ENCODE results near the gene GPHN. TPM values are rescaled to one million over a fixed set of nuclear protein-coding genes. Genes with fewer than 3 reads are reported as not detected.
A peak's percentile ranks its signal among the peaks of the same experiment; 100 is the strongest.
"Not testable (repeated sequence)": the region's sequence is repeated elsewhere in the genome, so short reads cannot be mapped to it uniquely, and the experiment has no call there.

Gene GPHN
- total and polyA plus RNA-seq, 4 experiments from 2014 or later = 9.0 to 18.8 (median 14.9) TPM

DNA sequence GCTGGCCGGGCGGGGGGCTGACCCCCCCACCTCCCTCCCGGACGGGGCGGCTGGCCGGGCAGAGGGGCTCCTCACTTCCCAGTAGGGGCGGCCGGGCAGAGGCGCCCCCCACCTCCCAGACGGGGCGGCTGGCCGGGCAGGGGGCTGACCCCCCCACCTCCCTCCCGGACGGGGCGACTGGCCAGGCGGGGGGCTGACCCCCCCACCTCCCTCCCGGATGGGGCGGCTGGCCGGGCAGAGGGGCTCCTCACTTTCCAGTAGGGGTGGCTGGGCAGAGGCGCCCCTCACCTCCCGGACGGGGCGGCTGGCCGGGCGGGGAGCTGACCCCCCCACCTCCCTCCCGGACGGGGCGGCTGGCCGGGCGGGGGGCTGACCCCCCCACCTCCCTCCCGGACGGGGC lies 37.2 kb downstream of the GPHN start:
- H3K27me3 Mint-ChIP-seq; intact Hi-C loops (cut with micrococcal nuclease); H3K4me1 Mint-ChIP-seq; H3K4me3 Mint-ChIP-seq; H3K27ac ChIP-seq (ENCODE audit: low read depth, low read length); H3K9me3 Mint-ChIP-seq; H3K36me3 Mint-ChIP-seq; H3K36me3 ChIP-seq (ENCODE audit: insufficient read depth, low read length); H3K27me3 ChIP-seq (ENCODE audit: insufficient read depth, low read length); H3K27ac Mint-ChIP-seq; DNase-seq; CTCF ChIA-PET (ENCODE audit: partially characterized antibody); H3K4me1 ChIP-seq (ENCODE audit: insufficient read depth, low read length); H3K9me3 ChIP-seq (ENCODE audit: control insufficient read depth in 1 of 2, low read length in 2 of 2); POLR2A ChIA-PET (ENCODE audit: partially characterized antibody); H3K4me3 ChIP-seq (ENCODE audit: low read length in 2 of 2): not testable (repeated sequence)

DNA sequence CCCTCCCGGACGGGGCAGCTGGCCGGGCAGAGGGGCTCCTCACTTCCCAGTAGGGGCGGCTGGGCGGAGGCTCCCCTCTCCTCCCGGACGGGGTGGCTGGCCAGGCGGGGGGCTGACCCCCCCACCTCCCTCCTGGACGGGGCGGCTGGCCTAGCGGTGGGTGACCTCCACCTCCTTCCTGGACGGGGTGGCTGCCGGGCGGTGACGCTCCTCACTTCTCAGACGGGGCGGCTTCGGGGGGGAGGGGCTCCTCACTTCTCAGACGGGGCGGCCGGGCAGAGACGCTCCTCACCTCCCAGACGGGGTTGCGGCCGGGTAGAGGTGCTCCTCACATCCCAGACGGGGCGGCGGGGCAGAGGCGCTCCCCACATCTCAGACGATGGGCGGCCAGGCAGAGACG lies 37.8 kb downstream of the GPHN start:
- H3K27ac Mint-ChIP-seq; intact Hi-C loops (cut with micrococcal nuclease): not testable (repeated sequence)

DNA sequence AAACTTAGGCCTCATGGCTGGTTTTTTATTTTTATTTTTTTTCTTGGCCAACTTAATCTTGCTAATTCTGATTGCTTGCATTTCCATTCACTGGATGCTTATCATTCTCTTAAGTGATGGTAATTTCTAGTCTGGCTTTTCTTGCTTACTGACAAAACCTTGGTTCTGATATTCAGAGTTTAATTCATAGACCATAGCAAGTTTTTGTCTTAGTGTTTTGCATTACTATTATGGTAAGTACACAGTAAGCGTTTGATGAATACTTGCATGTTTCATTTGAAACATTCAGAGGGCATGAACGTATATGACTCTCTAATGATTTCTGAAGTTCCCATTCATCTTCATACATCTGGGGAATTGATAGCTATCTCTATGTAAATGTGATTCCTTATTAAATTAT lies 55.8 kb downstream of the GPHN start:
- Histone ChIP-seq H3K27me3 (ENCODE audit: insufficient read depth, low read length) (no peaks in the 10 kb centered on the region), H3K36me3 (ENCODE audit: insufficient read depth, low read length) (no peaks in the 10 kb centered on the region), H3K4me3 (ENCODE audit: low read length in 2 of 2) (no peak overlapping the region), H3K9me3 (ENCODE audit: control insufficient read depth in 1 of 2, low read length in 2 of 2) (no peaks in the 10 kb centered on the region), H3K27ac (ENCODE audit: low read depth, low read length) (no peak overlapping the region), H3K4me1 (ENCODE audit: insufficient read depth, low read length) (no peaks in the 10 kb centered on the region)
- no peak overlapping the region for H3K4me3 Mint-ChIP-seq
- DNase-seq = no peak
- CTCF ChIA-PET (ENCODE audit: partially characterized antibody) = interaction anchor here (0.8 kb wide), 1 partner anchor 24 kb away, joined by 3 read pairs; no protein-coding TSS in a partner anchor
- H3K36me3 Mint-ChIP-seq = peaks cover 0 to 5% of the 10 kb centered on the region in 2 donors
- H3K27me3 Mint-ChIP-seq = no peaks in the 10 kb centered on the region
- H3K4me1 Mint-ChIP-seq = peaks cover 0 to 26% (median 10%) of the 10 kb centered on the region in 4 donors
- POLR2A ChIA-PET (ENCODE audit: partially characterized antibody) = no interaction called here
- intact Hi-C loops (cut with micrococcal nuclease) = no loop called here
- no peak overlapping the region for H3K27ac Mint-ChIP-seq
- peaks cover 0 to 3% (median 0%) of the 10 kb centered on the region in 8 donors for H3K9me3 Mint-ChIP-seq

More for the DNA sequence above, 37.8 kb downstream of the GPHN start:
- H3K4me1 ChIP-seq (ENCODE audit: insufficient read depth, low read length); DNase-seq; H3K36me3 ChIP-seq (ENCODE audit: insufficient read depth, low read length); H3K4me1 Mint-ChIP-seq; H3K36me3 Mint-ChIP-seq; CTCF ChIA-PET (ENCODE audit: partially characterized antibody); H3K9me3 ChIP-seq (ENCODE audit: control insufficient read depth in 1 of 2, low read length in 2 of 2); POLR2A ChIA-PET (ENCODE audit: partially characterized antibody); H3K4me3 Mint-ChIP-seq; H3K4me3 ChIP-seq (ENCODE audit: low read length in 2 of 2); H3K27me3 Mint-ChIP-seq; H3K9me3 Mint-ChIP-seq; H3K27me3 ChIP-seq (ENCODE audit: insufficient read depth, low read length); H3K27ac ChIP-seq (ENCODE audit: low read depth, low read length): not testable (repeated sequence)

DNA sequence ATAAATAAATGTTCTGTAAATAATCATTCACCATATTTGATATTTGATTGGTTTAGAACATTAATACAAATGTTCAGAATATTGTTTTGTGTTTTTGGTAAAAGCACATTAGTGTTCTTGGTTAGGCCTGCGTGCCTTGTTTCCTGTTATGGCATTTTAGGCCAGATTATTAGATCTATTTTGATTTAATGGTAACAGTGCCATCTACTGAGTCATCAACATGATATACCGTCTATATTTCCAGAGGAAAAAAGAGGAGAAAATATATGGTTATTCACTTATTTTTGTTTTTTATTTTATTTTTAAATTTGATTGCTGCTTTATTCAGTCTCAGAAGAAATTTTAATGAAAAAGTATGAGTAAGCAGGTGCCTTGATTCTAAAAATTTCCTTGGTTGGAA lies 60.3 kb downstream of the GPHN start:
- no peaks in the 10 kb centered on the region for H3K4me1 ChIP-seq (ENCODE audit: insufficient read depth, low read length)
- POLR2A ChIA-PET (ENCODE audit: partially characterized antibody) = no interaction called here
- H3K9me3 ChIP-seq (ENCODE audit: control insufficient read depth in 1 of 2, low read length in 2 of 2) = no peaks in the 10 kb centered on the region
- H3K4me3 ChIP-seq (ENCODE audit: low read length in 2 of 2) = no peak overlapping the region
- H3K36me3 ChIP-seq (ENCODE audit: insufficient read depth, low read length) = no peaks in the 10 kb centered on the region
- CTCF ChIA-PET (ENCODE audit: partially characterized antibody) = no interaction called here
- Mint-ChIP-seq H3K36me3 (peaks cover 16 to 19% of the 10 kb centered on the region in 2 donors), H3K27ac (no peak overlapping the region), H3K27me3 (no peaks in the 10 kb centered on the region), H3K9me3 (peaks cover 0 to 28% (median 17%) of the 10 kb centered on the region in 8 donors), H3K4me1 (peaks cover 0 to 35% (median 12%) of the 10 kb centered on the region in 4 donors), H3K4me3 (no peak overlapping the region)
- no peaks in the 10 kb centered on the region for H3K27me3 ChIP-seq (ENCODE audit: insufficient read depth, low read length)
- no peak for DNase-seq
- intact Hi-C loops (cut with micrococcal nuclease) = loop anchor here (1.0 kb wide), 1 partner anchor 73 kb away; no protein-coding TSS in a partner anchor
- no peak overlapping the region for H3K27ac ChIP-seq (ENCODE audit: low read depth, low read length)

DNA sequence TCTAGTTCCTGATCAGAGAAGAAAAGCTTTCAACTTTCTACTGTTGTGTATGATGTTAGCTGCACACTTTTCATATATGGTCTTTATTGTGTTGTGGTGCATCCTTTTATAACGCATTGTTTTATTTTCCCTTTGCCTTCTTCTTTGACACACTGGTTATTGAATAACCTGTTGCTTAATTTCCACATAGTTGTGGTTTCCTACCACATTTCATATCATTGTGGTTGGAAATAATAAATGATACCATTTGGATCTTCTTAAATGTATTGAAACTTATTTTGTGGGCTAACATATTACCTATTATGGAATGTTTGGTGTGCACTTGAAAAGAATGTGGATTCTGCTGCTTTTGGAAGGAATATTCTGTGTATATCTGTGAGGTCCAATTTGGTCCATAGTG lies 64.9 kb downstream of the GPHN start:
- Histone ChIP-seq H3K27ac (ENCODE audit: low read depth, low read length) (no peak overlapping the region), H3K4me1 (ENCODE audit: insufficient read depth, low read length) (no peaks in the 10 kb centered on the region), H3K9me3 (ENCODE audit: control insufficient read depth in 1 of 2, low read length in 2 of 2) (peaks cover 0 to 12% of the 10 kb centered on the region in 2 donors), H3K27me3 (ENCODE audit: insufficient read depth, low read length) (no peaks in the 10 kb centered on the region), H3K4me3 (ENCODE audit: low read length in 2 of 2) (no peak overlapping the region), H3K36me3 (ENCODE audit: insufficient read depth, low read length) (no peaks in the 10 kb centered on the region)
- CTCF ChIA-PET (ENCODE audit: partially characterized antibody) = no interaction called here
- Mint-ChIP-seq H3K27me3 (no peaks in the 10 kb centered on the region), H3K27ac (no peak overlapping the region), H3K9me3 (peaks cover 3 to 63% (median 52%) of the 10 kb centered on the region in 8 donors), H3K4me1 (peaks cover 0 to 9% (median 3%) of the 10 kb centered on the region in 4 donors), H3K36me3 (peaks cover 33 to 34% of the 10 kb centered on the region in 2 donors), H3K4me3 (peak overlapping the region in 1 of 8 donors; percentile 35)
- intact Hi-C loops (cut with micrococcal nuclease) = no loop called here
- no peak for DNase-seq
- POLR2A ChIA-PET (ENCODE audit: partially characterized antibody) = no interaction called here

DNA sequence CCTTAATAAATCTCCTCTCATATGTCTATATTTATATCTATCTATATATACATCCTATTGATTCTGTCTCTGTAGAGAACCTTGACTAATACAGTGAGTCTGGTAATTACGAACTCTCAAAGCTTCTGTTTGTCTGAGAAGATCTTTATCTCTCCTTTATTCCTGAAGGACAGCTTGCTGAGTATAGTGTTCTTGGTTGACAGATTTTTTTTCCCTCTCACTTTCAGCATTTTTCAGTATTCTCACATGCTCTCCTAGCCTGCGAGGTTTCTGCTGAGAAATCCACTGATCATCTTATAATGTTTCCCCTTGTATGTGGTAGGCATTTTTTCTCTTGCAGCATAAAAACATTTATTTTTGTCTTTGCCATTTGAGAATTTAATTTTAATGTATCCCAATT lies 67.1 kb downstream of the GPHN start:
- Histone ChIP-seq H3K9me3 (ENCODE audit: control insufficient read depth in 1 of 2, low read length in 2 of 2) (peaks cover 4 to 12% of the 10 kb centered on the region in 2 donors), H3K27ac (ENCODE audit: low read depth, low read length) (no peak overlapping the region), H3K27me3 (ENCODE audit: insufficient read depth, low read length) (no peaks in the 10 kb centered on the region), H3K4me3 (ENCODE audit: low read length in 2 of 2) (no peak overlapping the region), H3K36me3 (ENCODE audit: insufficient read depth, low read length) (no peaks in the 10 kb centered on the region), H3K4me1 (ENCODE audit: insufficient read depth, low read length) (no peaks in the 10 kb centered on the region)
- H3K36me3 Mint-ChIP-seq = peaks cover 40 to 44% of the 10 kb centered on the region in 2 donors
- intact Hi-C loops (cut with micrococcal nuclease) = no loop called here
- POLR2A ChIA-PET (ENCODE audit: partially characterized antibody) = no interaction called here
- H3K4me3 Mint-ChIP-seq = no peak overlapping the region
- H3K27me3 Mint-ChIP-seq = no peaks in the 10 kb centered on the region
- peaks cover 0 to 20% (median 8%) of the 10 kb centered on the region in 4 donors for H3K4me1 Mint-ChIP-seq
- no peak overlapping the region for H3K27ac Mint-ChIP-seq
- H3K9me3 Mint-ChIP-seq = peaks cover 3 to 79% (median 66%) of the 10 kb centered on the region in 8 donors
- CTCF ChIA-PET (ENCODE audit: partially characterized antibody) = no interaction called here
- no peak for DNase-seq

DNA sequence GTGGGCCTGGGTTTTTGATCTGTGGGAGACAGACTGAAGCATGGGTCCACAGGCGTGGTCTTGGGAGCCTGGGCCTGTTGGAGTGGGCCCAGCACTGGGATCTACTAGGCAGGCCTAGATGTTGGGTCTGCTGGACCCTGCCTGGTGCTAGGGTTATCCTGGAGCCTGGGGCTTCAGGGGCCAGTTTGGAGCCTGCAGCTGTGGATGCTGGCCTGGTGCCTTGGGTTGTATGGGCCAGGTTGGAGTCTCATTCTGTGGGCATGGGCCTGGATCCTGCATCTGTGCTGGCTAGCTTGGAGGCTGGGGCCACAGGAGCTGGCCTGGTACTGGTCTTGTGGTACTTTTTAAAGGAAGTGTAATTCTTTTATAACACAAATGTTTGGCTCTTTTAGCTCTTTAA lies 68.0 kb downstream of the GPHN start:
- no peaks in the 10 kb centered on the region for H3K27me3 Mint-ChIP-seq
- H3K27ac Mint-ChIP-seq = no peak overlapping the region
- no peak overlapping the region for H3K27ac ChIP-seq (ENCODE audit: low read depth, low read length)
- H3K4me1 ChIP-seq (ENCODE audit: insufficient read depth, low read length) = no peaks in the 10 kb centered on the region
- intact Hi-C loops (cut with micrococcal nuclease) = no loop called here
- no peak overlapping the region for H3K4me3 Mint-ChIP-seq
- H3K27me3 ChIP-seq (ENCODE audit: insufficient read depth, low read length) = no peaks in the 10 kb centered on the region
- CTCF ChIA-PET (ENCODE audit: partially characterized antibody) = interaction anchor here (0.7 kb wide), 1 partner anchor 47 kb away, joined by 3 read pairs; no protein-coding TSS in a partner anchor
- no peak overlapping the region for H3K4me3 ChIP-seq (ENCODE audit: low read length in 2 of 2)
- no peaks in the 10 kb centered on the region for H3K36me3 ChIP-seq (ENCODE audit: insufficient read depth, low read length)
- peaks cover 38 to 45% of the 10 kb centered on the region in 2 donors for H3K36me3 Mint-ChIP-seq
- DNase-seq = no peak
- peaks cover 4 to 12% of the 10 kb centered on the region in 2 donors for H3K9me3 ChIP-seq (ENCODE audit: control insufficient read depth in 1 of 2, low read length in 2 of 2)
- peaks cover 0 to 20% (median 8%) of the 10 kb centered on the region in 4 donors for H3K4me1 Mint-ChIP-seq
- peaks cover 3 to 80% (median 70%) of the 10 kb centered on the region in 8 donors for H3K9me3 Mint-ChIP-seq
- POLR2A ChIA-PET (ENCODE audit: partially characterized antibody) = no interaction called here

DNA sequence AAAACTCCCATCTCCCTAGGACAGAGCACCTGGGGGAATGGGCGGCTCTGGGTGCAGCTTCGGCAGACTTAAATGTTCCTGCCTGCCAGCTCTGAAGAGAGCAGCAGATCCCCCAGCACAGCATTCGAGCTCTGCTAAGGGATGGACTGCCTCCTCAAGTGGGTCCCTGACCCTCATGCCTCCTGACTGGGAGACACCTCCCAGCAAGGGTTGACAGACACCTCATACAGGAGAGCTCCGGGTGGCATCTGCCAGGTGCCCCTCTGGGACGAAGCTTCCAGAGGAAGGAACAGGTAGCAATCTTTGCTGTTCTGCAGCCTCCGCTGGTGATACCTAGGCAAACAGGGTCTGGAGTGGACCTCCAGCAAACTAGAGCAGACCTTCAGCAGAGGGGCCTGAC lies 79.8 kb downstream of the GPHN start:
- H3K4me3 Mint-ChIP-seq; H3K27me3 ChIP-seq (ENCODE audit: insufficient read depth, low read length); POLR2A ChIA-PET (ENCODE audit: partially characterized antibody); H3K27ac ChIP-seq (ENCODE audit: low read depth, low read length); H3K27ac Mint-ChIP-seq; H3K36me3 ChIP-seq (ENCODE audit: insufficient read depth, low read length); H3K9me3 ChIP-seq (ENCODE audit: control insufficient read depth in 1 of 2, low read length in 2 of 2); H3K4me1 ChIP-seq (ENCODE audit: insufficient read depth, low read length); H3K4me3 ChIP-seq (ENCODE audit: low read length in 2 of 2); intact Hi-C loops (cut with micrococcal nuclease); H3K4me1 Mint-ChIP-seq; H3K27me3 Mint-ChIP-seq; CTCF ChIA-PET (ENCODE audit: partially characterized antibody); DNase-seq: not testable (repeated sequence)
- H3K9me3 Mint-ChIP-seq = peaks cover 0 to 70% (median 52%) of the 10 kb centered on the region in 8 donors
- H3K36me3 Mint-ChIP-seq = peaks cover 7 to 20% of the 10 kb centered on the region in 2 donors

Measured in CD4-positive, alpha-beta memory T cell (primary cell).